GM19025 (cell line): ENCODE data around the gene BAK1.

ENCODE experiments used
- ATAC-seq: cut with Tn5 transposase; IDR thresholded peaks from one replicate; pipeline ENCODE4 v1.9.1; 2021; ENCODE audit warnings: mild to moderate bottlenecking, low read depth, moderate library complexity; ENCODE audit not compliant: unreplicated experiment

BAK1 gene

DNA sequence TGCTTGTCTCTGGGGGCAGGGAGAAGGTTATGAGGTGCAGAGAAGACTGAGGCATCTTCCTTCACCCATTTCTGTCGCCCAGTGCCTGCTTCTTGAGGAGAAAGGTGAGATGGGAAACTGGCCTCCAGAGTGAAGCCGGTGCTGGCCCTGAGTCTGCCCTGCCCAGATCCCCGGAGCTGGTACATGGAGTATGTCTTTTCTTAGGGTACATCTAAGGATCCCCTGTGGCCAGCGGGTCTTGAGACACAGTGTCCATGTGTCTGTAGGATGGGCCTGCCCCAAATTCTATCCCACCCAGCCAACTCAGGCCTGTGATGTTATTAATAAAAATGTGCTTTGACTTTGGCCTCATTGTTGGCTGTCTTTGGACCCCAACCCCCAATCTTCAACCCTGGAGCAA, 8.8 kb upstream of the BAK1 start:
- ATAC-seq, result no peak

DNA sequence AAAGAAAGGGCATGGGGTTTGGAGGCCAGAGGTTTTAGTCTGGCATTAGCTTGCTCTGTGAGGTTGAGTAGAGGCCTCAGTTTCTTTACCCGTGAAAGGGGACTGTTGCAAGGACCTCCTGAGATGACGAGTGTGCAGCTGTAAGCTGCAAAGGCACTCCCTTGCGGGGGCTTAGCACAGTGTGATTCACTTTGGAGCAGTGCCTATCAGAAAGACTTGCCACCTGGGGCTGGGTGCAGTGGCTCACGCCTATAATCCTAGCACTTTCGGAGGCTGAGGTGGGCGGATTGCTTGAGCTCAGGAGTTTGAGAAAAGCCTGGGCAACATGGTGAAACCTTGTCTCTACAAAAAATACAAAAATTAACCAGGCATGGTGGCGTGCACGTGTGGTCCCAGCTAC, 7.5 kb upstream of the BAK1 start:
- no peak for ATAC-seq

DNA sequence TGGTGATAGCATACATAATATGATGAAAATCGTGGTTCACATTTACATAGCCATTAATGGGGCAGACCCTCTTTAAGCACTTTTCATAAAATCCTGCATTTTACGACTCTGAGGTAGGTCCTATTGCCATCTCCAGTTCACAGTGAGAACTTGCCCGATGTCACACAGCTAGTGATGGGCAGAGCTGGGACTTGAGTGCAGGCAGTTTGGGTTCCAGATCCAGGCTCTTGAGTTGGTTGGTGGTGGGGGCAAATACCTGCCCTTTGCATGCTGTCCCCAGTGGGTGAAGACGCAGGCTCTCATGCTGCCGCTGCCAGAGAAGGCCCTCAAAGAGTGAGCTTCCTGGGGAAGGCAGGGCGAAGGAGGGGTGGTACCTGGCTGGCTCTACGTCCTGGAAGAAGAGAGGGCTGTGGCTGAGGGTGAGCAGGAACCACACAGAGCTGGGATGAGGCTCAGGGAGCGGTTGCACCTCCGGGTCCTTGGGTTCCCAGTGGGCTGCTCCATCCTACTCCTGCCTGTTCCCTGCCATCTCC, 6.1 kb upstream of the BAK1 start:
- no peak for ATAC-seq

DNA sequence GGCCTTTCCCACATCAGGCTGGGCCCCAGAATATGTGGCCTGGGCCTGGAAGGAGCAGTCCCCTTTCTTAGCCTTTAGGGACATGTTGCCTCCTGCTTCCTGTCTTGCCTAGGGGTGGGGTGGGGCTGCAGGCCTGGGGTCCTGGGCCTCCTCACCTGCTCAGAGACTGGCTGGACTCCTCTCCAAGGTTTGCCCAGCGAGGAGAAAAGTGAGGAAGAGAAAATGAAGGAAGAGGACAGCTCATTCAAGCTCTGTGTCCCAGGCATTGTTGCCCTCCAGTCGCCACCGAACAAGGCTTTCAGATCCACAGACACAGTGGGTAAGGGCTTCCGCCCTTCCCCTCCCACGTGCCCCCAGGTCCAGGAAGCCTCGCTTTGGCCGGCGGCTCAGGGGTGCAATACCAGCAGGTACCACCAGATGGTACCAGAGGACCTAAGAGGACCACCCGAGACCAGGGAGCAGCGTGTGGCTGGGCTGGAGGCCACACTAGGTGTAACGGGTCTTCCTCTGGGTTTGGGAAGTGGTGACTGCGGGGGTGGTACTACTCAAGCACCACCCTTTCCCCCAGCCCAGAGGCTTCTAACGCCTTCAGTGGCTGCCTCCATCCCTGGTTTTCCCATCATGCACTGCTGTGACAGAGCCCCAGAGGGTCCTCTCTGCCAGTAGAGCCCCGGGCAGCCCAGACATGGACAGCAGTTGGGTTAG, 5.5 kb upstream of the BAK1 start:
- ATAC-seq, result peak; percentile 68

DNA sequence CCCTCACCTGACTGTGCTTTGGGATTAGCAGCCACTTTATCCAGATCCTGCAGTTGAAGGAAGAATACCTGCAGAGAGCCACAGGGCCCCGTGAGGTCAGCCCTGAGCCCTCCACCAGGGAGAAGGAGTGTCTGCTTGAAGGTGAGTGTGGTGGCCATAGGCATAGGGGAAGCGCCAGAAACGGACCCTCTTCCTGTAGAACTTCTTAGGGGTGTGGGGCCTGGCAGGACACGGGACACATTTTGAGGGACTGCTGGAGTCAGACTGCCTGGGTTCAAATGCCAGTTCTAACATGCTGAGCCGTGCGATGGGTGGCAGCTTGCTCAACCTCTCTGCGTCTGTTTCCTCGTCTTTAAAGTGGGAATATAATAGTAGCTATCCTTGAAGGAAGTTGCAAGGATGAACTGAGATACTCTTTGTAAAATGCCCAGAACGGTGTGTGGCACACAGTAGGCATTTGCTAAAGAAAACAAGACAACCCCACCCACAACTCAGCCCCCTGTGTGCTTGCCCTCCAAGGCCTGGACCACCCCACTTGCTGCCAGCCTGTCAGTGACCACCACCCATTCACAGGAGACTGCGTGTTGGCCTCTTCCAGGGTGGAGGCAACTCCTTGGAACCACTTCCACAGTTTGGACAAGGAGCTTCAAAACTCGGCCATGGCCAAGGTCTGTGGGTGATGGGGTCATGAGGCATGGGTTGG, 4.8 kb upstream of the BAK1 start:
- no peak for ATAC-seq

GRCh38 chr6:33583591-33584155, 3.6 kb upstream of the BAK1 start:
- ATAC-seq, result no peak

DNA sequence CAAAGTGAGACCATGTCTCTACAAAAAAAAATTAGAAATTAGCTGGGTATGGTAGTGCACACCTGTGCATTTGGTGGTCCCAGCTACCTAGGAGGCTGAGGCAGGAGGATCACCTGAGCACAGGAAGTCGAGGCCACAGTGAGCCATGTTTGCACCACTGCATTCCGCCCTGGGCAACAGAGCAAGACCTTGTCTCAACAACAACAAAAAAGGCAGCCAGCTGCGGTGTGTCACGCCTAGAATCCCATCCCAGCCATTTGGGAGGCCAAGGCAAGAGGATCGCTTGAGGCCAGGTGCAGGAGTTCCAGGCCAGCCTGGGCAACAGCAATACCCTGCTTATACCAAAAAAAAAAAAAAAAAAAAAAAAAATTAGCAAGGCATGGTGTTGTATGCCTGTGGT, 1.1 kb upstream of the BAK1 start:
- ATAC-seq, result no peak

GRCh38 chr6:33578588-33579011, 1.5 kb downstream of the BAK1 start:
- no peak for ATAC-seq

GRCh38 chr6:33578164-33578563, 1.9 kb downstream of the BAK1 start:
- no peak for ATAC-seq

GRCh38 chr6:33577718-33578117, 2.4 kb downstream of the BAK1 start:
- ATAC-seq, result no peak

- no peak for ATAC-seq
Measured at GRCh38 chr6:33577106-33577535, 3.0 kb downstream of the BAK1 start.

- no peak for ATAC-seq
Measured at GRCh38 chr6:33576668-33577067, 3.4 kb downstream of the BAK1 start.

DNA sequence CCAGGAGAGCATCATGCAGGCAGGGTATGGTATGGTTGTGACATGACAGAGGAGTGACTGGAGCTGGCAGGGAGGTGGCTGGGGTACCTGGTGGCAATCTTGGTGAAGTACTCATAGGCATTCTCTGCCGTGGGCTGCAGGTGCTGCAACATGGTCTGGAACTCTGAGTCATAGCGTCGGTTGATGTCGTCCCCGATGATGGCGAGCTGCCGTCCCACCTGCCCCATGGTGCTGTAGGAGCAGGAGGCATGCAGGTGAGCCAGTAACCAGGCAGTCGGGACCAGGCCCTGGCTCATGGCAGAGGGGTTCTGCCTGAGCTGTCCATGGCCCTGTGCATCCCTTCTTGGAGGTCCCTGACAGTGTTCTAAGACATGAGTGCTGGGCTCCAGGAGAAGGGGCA, 4.9 kb downstream of the BAK1 start:
- ATAC-seq, result no peak

DNA sequence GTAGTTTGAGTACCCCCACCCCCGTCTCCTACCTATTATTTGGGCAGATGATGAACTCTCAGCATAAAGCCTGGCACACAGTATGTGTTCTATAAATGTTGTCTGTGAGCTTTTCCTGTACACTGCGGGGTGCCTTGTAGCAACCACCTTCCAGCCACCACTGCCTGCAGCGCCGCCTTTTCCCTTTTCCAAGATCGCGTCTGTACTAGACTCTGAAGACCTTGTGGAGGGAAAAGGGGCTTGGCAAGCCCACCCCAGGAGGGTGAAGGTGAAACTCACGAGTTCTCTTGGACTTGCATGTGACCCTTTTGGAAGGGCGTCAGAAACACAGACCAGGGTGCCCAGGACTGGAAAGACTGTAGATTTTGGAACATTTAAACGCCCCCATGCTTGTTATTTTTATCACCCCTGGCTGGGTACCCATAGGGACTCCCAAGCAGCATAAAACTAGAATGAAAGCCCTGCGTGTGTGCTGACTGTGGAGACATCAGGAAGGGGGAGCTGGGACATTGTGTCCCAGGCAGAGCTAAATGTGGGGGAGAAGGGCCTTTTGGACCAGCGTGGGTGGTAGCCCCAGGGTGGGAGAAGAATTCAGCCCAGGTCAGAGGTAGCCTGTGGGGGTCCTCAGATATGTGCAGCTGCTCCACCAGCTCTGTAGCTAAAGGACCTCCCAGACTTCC, 8.3 kb downstream of the BAK1 start:
- no peak for ATAC-seq

DNA sequence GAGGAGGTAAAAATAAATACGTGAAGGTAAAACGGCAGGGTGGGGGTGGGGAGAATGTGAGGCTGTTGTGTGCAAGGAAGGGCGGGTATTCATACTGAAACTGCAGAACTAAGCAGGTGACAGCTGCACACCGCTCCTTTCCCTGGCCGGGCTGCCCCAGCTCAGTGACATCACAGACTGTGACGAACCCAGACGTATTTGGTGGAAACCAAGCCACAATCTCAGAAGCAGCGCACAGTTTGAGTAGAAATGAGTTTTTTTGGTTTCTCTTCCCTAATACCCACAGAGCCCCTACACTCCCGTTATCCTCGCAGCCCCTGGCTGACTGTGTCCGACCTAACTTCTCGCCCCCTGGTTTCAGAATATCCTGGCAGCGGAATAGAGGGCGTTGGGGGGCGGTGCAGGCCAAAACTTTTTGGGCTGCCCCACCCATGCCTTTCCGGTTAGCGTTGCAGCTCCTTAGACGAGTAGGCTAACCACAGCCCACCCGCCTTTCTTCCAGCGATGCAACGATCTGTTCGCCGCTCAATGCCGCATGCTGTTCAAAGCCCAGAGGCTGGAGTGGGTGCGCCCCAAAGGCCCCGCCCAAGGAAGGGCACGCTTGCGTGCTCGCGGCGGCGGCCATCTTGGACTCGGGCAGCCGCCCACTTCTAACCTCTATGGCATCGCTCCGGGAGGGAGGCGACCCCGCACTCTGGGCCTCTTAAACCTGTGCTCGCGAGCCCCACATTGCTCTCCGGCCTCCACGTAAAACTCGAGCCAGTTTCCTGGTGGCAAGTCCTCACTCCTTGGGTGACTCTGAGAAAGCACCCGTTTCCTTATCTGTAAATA, 9.1 kb downstream of the BAK1 start:
- ATAC-seq, result peak; percentile 84

- ATAC-seq, result no peak
Measured at GRCh38 chr6:33568826-33569570, 11.1 kb downstream of the BAK1 start.

DNA sequence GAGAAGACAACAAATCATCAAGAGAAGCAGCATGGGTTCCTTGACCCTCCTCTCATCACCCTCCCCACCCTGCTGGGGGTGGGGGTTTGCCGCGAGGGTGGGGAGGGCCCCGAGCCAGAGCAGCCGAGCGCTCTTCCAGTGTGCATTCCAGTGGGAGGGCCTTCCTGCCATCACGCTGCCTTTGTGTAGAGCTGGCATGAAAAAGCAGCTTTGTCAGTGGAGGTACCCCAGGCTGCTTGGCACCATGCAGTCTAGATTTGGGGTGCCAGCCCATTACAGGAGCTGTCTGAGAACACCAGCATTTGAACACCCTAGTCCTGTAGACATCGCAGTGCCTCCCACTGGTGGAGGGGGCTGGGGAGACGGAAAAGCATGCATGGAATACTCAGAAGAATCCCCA, 12.2 kb downstream of the BAK1 start:
- ATAC-seq, result no peak

DNA sequence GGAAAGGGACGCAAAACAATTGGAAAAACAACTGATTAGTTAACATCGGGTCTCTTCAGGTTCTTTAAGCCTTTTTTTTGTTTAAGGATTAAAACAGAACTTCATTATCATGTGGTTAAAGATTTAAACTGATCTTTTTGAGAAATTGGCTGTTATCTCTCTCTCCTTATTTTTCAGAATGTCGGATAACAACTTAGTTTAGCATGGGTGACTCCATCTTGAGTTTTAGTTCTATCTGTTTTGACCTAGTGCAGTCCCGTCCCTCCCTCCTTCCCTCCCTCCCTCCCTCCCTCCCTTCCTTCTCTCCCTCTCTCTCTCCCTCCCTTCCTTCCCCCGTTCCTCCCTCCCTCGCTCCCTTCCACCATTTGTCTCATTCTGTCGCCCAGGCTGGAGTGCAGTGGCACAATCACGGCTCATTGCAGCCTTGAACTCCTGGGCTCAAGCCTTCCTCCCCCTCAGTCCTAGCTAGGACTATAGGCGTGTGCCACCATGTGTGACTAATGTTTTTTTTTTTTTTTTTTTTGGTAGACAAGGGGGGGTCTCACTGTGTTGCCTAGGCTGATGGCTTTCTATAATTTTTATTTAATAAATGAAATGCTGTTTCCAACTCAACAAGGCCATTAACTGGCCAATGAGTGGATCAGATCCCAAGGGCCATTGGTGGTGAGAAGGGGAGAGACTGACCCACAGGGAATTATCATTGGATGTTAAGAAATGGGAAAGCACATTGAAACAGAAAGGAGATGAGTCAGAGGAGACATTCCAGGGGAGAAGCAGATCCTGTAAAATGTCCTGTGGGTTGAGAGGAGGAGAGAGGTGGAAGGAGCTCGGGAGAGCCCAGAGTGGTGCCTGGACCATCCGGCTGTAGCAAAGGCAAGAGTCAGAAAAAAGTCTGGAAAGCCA, 13.6 kb downstream of the BAK1 start:
- no peak for ATAC-seq

DNA sequence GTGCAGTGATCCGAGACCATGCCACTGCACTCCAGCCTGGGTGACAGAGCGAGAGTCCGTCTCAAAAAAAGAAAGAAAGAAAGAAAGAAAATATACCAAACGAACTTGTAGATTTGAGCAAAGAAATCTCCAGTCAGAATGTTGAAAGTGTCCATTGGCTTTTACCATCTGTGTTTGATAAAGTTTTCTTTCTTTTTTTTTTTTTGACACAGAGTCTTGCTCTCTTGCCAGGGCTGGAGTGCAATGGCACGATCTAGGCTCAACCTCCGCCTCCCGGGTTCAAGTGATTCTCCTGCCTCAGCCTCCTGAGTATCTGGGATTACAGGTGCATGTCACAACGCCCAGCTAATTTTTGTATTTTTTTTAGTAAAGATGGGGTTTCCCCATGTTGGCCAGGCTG, 21.3 kb downstream of the BAK1 start:
- no peak for ATAC-seq
